HL-60/S4 treated with retinoic acid at 250 ng/mL for 4 days and 3 days (cell line): Measurements from ENCODE around the gene SLC35B1.
"Not testable (repeated sequence)": the region's sequence is repeated elsewhere in the genome, so short reads cannot be mapped to it uniquely, and the experiment has no call there.

Source experiments
- in situ Hi-C: fragments of 300-500 bp; cut with MboI; formaldehyde crosslinking; loops from 2 replicates; pipeline ENCODE4 v1.7.0; 2022; ENCODE audit warnings: low sequenced_read_pairs

Gene SLC35B1

DNA sequence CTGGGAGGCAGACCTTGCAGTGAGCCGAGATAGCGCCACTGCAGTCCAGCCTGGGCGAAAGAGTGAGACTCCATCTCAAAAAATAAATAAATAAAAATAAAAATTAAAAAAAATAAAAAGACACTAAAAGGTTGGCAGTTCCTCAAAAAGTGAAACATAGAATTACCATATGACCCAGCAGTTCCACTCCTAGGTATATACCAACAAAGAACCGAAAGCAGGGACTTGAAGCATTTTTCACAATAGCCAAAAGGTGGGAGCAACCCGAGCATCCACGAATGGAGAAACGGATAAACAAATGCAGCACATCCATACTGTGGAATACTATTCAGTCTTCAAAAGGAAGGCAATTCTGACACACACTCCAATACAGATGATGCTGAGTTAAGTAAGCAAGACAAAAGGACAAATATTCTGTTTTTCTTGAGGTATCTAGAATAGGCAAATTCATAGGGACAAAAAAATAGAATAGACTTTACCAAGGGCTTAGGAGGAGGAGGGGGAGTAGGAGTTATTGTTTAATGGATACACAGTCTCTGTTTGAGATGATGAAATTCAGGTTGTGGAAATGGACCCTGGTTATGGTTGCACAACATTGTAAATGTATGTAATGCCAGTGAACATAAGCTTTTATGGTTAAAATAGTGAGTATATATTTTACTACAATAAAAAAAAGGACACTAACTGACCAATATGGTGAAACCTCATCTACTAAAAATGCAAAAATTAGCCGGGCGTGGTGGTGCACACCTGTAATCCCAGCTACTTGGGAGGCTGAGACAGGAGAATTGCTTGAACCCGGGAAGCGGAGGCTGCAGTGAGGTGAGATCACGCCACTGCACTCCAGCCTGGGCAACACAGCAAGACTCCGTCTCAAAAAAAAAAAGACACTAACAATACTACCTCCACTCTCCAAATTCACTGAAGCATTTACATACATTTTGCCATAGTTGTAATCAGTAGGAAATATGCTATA, 27.0 kb upstream of the SLC35B1 start:
- in situ Hi-C loops, result no loop called here

DNA sequence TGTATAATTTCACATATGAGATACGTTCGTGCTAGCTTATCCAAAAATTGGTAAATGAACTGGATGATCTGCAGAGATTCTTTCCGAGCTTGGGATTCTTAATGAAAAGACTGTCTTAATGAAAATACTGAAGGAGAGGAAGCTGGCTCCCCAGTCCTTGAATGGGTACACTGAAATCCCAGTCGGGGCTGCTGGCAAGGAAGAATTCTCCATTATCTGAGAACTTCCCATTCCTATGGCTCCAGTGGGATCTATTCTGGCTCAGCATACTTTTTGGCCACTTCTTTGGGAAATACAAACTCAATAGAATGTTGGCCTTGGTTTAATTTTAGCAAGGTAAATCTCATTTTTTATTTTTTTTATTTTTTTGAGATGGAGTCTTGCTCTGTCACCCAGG, 23.7 kb upstream of the SLC35B1 start:
- in situ Hi-C loops, result no loop called here

DNA sequence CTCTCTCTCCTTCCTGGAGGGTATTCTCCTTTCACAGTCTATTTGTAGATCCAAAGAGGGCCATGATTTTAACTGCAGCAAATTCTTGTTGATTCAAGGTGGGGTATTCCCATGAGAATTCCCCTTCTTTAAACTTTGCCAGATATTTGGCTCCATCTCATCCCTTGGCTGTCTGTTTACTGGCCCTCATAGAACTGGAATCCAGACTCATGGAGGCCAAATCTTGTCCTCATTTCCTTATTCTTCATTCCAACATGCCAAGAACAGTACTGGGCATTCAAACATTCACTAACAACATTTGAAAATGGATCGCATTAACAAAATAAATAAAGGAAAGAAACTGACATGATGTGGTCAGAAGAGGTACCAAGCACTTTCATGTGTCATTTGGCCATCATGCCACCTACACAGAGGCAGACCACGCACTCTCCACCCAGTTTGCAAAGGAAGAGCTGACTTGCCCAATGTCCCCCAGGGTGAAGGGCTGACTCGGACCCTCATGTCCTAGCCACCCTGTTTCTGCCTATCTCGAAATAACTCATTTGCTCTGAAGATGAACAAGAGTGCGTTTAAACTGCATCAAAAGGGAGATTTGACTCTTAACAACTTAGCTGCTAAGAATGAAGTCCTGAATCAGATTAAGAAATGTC, 23.1 kb upstream of the SLC35B1 start:
- in situ Hi-C loops, result no loop called here

DNA sequence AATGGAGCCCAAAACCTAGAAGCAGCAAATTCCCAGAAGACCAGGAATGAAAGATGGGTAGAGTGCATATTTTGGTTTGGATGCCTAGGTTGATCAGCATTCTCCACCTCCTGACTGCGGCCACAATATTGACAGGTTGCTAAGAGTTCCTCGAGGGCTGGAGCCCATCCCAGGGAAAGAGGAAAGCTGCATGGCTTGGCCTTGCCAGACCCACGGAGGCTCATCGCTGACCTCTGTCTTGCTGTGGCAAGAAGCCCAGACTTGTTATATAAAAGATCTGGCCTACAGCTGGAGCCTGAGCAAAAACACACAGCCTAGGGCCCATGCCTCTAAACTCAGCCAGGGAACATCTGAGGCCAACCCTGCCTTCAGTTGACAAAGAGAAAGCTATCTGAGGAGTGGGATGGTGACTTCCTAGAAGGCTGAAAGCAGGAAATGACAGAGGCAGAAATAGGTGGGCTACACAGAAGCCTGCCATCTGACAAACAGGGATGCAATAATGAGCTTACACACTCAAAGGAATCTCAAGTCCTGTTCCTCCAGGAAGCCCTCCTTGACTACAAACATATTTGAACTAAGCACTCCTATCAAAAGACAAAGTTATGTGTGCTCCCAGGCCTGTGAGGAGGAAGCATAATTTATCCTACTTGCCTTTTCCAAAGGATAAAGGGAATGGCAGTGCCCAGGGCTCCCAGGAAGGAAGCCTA, 22.5 kb upstream of the SLC35B1 start:
- in situ Hi-C loops, result no loop called here

DNA sequence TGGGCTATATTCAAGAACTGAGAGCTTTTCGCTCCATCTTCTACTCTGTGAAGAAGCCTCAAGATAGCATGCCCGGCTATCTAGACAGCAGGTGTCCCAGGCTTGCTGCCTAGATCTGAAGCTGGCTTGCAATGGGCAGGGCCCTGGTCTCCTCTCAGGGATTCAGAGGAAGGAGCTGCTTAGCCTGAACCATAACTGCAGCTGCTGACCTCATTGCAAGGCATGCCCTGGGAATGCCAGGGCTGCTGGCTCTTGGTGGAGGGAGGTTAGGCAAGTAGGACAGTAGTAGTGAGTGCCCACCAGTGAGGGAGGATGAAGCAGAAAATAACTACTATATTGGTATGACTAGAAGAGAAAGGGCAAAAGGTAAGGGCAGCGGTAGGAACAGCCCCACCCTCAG, 21.3 kb upstream of the SLC35B1 start:
- in situ Hi-C loops, result no loop called here

DNA sequence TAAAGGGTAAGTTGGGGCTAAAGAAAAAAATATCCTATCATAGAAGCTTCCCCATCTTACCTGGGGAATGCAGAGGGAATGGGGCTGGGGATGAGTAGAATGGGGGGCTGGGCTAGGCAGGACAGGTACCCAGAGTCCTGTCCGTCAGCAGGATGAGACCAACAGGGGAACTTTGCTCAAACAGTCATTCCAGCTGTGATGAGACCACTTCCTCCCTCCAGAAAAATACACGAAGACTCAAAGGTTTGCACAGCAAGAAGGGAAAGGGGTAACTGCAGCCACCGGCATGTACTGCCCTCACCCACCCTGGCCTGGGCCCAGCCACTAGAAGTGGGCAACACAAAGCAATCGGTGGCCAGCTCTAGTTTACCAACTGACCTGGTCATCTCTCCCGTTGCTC, 20.7 kb upstream of the SLC35B1 start:
- in situ Hi-C loops, result no loop called here

DNA sequence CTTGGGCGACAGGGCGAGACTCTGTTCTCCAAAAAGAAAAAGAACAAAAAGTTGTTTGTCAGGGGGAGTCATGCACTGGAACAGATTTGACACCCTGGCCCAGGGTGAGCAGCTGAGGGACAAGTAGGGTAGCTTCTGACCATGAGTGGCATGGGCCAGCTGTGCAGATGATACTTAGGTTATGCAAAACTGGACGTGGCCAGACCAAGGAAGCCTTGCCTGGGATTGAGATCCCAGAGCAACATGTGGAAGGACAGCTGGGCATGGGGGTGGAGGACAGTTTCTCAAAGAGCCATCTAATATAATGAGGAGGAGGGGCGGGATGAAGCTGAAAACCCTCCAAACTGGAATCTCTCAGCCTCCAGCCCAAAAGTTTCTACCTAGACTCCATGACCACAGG, 19.6 kb upstream of the SLC35B1 start:
- in situ Hi-C loops, result no loop called here

DNA sequence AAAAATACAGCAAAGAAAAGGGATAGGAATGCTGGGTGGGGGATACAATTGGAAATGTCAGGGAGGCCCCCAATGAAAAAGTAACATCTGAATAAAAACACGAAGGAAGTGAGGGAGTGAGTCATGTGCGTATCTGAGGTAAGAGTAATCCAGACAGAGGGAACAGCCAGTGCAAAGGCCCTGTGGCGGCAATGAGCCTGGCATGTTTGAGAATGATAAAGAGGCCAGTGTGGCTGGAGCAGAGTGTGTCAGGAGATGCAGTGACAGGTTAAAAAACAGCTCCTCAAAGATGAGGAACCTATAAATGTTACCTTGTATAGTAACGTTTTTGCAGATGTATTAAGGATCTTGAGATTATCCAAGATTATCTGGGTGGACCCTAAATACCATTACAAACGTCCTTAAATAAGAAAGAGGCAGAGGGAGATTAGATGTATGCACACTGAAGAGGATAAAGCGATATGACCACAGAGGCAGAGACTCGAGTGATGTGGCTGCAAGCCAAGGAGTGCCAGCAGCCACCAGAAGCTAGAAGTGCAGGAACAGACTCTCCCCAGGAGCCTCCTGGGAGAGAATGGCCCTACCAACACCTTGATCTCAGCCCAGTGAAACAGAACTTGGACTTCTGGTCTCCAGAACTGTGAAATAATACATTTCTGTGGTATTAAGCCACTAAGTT, 17.8 kb upstream of the SLC35B1 start:
- in situ Hi-C loops, result no loop called here

DNA sequence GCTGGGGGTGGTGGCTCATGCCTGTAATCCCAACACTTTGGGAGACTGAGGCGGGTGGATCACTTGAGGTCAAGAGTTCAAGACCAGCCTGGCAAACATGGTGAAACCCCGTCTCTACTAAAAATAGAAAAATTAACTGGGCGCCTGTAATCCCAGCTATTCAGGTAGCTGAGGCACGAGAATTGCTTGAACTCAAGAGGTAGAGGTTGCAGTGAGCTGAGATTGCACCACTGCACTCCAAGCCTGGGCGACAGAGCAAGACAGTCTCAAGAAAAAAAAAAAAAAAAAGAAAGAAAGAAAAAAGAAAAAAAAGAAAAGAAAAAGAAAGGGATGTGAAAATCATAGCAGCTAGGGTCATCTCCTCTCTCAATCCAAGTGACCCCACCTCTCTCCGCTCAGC, 16.8 kb upstream of the SLC35B1 start:
- in situ Hi-C loops, result not testable (repeated sequence)

DNA sequence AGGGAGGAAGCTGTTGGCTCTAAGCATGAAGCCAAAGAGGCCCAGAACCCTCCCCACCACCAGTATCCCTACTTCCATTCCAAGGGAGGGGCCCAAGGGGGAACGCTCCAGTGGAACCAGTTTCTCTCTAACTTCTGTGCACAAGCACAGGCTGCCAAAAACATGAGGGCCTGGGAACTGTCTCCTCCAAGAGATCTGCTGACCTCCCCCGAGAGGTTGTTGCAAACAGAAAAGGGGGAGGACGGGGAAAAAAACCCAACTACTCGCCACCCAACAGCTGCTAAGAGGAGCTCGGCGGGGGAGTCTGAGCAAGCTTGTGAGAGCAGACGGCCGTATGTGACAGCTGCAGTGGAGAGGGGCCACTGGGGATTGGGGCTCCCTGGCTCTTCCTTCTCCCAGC, 15.7 kb upstream of the SLC35B1 start:
- in situ Hi-C loops, result no loop called here

DNA sequence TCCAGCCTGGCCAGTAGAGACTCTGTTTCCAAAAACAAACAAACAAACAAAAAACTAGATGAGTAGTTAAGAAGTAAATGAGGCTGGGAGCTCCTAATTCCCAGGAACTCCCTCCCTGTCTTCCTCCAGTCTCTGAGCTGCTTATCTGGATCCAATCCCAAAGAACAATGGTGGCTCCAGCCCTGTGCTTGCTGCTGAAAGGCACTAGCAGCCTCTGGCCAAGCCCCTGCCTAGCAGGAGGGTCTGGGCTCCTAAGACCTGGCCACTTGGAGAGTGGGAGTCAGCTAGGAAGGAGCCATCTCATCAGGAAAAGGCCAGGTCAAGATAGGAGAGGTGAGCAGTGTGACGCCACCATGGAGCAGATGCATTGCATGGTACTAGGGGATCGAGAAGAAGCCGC, 14.3 kb upstream of the SLC35B1 start:
- in situ Hi-C loops, result no loop called here

DNA sequence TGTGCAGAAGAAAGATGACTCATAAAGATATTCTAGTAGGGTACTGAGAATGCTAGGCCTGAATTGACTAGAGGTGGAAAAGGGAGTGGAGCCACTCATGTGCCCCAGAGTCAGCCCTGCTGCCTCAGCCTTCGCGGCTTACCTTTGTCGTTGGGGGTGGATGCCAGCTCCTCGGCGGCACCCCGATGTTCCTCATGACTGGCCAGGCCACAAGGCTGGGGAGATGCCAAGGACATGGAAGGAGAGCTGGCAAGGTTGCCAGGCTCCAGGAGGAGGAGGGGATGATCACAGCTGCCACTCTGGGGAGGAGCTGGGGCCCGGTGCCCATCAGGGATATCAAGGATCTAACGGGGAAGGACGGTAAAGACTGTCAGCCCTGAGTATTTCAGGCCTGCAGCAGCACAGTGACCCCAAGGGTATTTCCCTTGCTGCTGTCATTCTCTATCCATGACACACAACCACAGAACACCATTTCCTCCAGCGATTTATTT, 9.7 kb upstream of the SLC35B1 start:
- in situ Hi-C loops, result no loop called here

DNA sequence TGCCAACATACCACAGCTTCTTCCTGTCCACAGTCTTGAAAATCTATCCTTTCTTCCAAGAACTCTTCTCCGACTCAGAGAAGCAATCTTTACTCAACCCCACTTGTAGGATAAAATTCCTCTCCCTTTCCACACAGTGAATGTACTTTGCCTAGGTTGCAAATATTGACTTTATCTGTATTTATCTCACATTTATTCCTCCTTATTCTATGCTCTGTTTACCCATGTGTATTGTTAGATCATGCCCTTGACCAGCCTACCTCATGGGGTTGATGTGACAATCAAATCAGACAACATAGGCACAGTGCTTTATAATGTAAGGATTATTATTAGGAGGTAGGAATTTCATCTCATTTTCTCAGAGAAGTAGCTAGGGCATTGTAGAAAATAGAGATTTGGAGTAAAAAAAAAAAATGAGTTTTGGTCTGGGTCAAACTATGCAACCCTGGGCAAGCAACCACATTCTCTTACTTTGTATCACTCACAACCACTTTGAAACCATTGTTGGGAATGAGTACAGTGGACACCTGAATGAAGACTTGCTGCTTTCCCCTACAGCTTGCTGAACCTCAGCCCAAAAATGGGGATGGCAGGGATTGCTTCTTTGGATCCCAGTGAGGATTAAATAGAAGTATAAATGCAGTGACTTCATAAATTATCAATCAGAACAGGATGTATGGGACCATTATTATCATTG, 9.1 kb upstream of the SLC35B1 start:
- in situ Hi-C loops, result no loop called here

DNA sequence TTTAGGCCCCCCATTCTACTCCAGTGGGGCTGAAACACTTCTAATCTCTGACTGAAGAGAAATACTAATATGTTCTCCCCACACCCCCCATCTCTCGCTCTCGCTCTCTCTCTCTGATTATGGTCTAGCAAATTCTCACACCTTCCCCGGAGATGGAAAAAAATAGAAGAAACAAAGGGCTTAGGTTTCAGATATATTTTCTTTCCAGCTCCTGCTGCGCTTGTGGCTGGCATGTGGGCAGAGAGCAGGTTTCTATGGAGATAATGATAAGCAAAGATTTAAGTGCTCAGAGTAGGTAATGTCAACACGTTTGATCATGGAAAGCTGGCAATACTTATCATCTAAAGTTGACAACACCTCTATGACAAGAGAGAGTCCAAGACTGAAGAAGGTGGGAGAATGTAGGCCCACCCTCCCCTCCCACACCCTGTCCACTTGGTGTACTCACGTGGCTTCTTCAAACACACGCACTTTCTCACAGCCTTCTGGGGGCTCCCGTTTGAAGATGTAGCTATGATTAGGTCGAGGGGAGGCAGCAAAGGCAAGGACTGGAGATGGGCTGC, 8.0 kb upstream of the SLC35B1 start:
- in situ Hi-C loops, result no loop called here

DNA sequence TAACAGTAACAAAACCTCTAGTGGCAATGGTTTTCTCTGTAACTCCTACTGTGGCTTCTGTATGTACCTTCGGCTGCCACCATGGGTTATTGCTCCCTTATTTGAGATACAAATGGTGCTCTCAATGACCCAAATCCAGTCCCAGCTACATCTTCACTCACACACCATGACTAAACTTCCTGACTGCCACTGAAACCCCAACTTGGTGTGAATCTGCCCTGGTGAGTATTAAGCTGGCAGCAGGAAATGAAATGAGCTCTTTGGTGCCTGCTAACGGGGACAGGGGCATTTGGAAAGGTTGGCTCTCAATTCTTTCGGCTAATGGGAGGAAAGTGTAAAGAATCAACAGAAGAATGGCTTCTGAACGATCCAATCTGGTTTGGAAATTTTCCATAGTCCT, 7.5 kb upstream of the SLC35B1 start:
- in situ Hi-C loops, result no loop called here

DNA sequence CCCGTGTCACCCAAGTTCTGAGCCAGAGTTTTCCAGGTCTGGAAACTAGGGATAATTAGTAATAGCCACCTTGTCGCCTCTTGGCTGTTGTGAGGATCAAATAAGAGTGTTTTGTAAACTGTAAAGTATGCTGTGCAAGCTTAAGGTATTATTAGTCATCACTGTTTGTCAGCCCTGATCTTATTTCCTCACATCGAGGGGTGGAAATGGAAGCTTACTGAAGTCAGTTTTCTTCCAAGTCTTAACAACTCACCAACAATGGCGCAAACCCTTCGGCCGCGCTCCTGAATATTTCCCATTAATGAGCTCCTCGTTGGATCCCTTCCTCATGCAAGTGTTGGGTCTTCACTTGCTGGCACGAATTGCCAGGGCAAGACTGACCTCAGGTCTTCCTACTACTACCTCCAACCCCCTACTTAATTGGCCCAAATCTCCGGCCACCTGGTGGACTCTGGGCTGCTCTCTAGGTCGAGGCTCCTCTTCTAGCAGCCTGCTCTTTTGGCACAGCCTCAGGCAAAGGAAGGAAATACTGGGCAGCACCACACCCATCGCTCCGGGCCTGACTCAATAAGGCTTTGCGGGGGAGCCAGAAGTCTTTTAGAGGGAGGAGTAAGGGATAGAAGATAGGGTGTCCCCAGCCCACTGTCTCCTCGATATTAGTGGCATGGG, 885 bp upstream of the SLC35B1 start:
- in situ Hi-C loops, result no loop called here

DNA sequence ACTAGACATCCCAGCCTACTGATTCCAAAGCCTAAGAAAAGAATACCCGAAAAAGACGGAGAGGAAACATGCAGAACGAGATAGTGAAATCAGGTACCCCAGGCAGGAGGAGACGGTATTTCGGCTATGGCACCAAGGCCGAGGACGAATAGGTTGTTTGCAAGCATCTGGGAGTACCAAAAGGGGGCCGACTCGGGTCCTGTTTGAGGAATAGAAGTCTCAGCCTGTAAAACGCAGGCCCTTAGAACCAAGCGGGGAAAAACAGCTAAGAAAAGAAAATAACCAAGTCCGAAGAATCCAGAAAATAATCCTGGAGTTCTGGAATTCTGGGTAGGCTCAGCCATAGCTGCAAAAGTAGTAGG, 537 bp downstream of the SLC35B1 start:
- in situ Hi-C loops, result no loop called here

DNA sequence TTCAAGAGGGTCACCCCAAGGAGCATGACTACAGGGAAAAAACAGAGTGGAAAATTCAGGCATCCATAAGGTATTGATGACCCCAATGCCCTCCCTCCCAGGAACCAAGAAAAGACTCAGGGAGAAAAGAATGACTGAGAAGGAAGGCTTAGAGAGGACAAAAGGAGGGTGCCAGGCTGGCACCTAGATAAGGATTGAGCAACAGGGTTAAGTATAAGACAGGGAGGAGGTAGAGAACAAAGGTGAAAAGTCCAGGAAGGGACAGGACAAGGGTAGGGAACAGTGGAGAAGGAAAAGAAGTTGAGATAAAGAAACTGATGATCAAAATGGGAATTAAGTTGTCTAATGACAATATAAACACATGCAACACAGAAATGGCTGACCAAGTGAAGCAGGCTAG, 2.5 kb downstream of the SLC35B1 start:
- in situ Hi-C loops, result no loop called here

DNA sequence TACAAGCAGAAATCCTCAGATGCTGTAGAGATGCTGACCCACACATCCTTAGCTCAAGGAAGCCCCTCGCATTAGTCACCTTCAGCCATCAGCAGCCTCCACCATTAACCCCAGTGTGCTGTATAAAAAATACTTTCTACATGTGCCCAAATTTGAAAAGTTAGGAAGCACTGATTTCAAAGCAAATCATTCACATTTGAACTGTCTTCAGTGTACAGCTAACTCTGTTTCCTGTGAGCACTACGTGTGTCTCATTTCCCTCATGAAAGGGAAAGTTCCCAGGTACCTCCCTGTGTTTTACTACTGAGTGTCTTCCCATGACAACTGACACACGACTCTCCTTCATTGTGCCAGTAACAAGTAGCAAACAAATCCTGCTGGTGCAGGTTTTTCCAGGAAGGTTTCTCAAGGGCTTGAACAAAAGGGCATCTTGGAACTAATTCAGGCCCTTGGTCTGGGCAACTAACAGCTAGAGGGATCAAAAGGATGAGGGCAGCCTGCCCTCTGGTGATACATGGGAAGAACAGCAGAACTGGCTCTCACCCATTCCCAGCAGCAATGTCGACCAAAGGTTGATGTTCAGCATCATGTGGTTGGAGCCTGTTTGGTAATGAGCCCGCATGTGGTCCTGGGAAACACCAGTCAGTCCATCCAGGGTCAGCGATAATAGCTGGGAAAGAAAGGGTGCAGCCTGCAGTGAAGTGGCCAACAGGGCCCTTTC, 4.0 kb downstream of the SLC35B1 start:
- in situ Hi-C loops, result loop anchor here (5.0 kb wide), 1 partner anchor 131 kb away; no protein-coding TSS in a partner anchor
